Body of pancreas (tissue), 4 donors: ENCODE measurements around the gene HINT1.

Experiments
- POLR2A ChIP-seq, 3 donors: fragments of 450-650 bp; IDR thresholded peaks; one replicate each; pipeline ENCODE4 v1.6.1; 2016; ENCODE audit warnings: antibody characterized with exemption in 3 of 3, mild to moderate bottlenecking in 2 of 3
- TF ChIP-seq, protein P1 (sequence below), 7 experiments: fragments of 450-650 bp in 4 of 7; fragments of 200-600 bp in 3 of 7; sonication (generic) in 3 of 7; IDR thresholded peaks; one replicate each; pipeline ENCODE4 v1.5.1; 2016 to 2019; ENCODE audit warnings: antibody characterized with exemption in 7 of 7

- TF ChIP-seq, protein P1, sequence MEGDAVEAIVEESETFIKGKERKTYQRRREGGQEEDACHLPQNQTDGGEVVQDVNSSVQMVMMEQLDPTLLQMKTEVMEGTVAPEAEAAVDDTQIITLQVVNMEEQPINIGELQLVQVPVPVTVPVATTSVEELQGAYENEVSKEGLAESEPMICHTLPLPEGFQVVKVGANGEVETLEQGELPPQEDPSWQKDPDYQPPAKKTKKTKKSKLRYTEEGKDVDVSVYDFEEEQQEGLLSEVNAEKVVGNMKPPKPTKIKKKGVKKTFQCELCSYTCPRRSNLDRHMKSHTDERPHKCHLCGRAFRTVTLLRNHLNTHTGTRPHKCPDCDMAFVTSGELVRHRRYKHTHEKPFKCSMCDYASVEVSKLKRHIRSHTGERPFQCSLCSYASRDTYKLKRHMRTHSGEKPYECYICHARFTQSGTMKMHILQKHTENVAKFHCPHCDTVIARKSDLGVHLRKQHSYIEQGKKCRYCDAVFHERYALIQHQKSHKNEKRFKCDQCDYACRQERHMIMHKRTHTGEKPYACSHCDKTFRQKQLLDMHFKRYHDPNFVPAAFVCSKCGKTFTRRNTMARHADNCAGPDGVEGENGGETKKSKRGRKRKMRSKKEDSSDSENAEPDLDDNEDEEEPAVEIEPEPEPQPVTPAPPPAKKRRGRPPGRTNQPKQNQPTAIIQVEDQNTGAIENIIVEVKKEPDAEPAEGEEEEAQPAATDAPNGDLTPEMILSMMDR (IDR thresholded peaks at IDR 0.05), result no peak
- no peak for TF ChIP-seq POLR2A (IDR thresholded peaks at IDR 0.05)
Measured at GRCh38 chr5:131150408-131150807, 14.6 kb downstream of the HINT1 start.
